ENCODE results near the gene ZKSCAN8.
"Not testable (repeated sequence)": the region's sequence is repeated elsewhere in the genome, so short reads cannot be mapped to it uniquely, and the experiment has no call there.

GRCh38 chr6:28102222-28102621 is 39.5 kb upstream of the ZKSCAN8 start:
- TF ChIP-seq, protein P1, sequence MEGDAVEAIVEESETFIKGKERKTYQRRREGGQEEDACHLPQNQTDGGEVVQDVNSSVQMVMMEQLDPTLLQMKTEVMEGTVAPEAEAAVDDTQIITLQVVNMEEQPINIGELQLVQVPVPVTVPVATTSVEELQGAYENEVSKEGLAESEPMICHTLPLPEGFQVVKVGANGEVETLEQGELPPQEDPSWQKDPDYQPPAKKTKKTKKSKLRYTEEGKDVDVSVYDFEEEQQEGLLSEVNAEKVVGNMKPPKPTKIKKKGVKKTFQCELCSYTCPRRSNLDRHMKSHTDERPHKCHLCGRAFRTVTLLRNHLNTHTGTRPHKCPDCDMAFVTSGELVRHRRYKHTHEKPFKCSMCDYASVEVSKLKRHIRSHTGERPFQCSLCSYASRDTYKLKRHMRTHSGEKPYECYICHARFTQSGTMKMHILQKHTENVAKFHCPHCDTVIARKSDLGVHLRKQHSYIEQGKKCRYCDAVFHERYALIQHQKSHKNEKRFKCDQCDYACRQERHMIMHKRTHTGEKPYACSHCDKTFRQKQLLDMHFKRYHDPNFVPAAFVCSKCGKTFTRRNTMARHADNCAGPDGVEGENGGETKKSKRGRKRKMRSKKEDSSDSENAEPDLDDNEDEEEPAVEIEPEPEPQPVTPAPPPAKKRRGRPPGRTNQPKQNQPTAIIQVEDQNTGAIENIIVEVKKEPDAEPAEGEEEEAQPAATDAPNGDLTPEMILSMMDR (conservative IDR thresholded peaks at IDR 0.05; ENCODE audit: low read depth, low read length), result not testable (repeated sequence)
- not testable (repeated sequence) for TF ChIP-seq EZH2 (IDR thresholded peaks at IDR 0.05; ENCODE audit: low read length, unreplicated experiment)

Measured in PC-3 (cell line).